Endothelial cell of umbilical vein (primary cell): ENCODE data around the gene CYTH1. TPM values are rescaled to one million over a fixed set of nuclear protein-coding genes. Genes with fewer than 3 reads are reported as not detected.

Source experiments
- BruUV-seq: library from RNA; stranded (reverse); fragments of 400-500 nt; replicated peaks from 2 replicates; lab custom pipeline; 2021; lab: Mats Ljungman, UMichigan
- CTCF ChIA-PET: fragments of 300-600, 350-600 bp; sonication (Branson Sonifier 250); formaldehyde crosslinking; loops from one replicate; lab custom pipeline; 2021; ENCODE audit warnings: antibody characterized with exemption, inconsistent platforms; lab: Charles Lee
- POLR2A ChIA-PET: fragments of 300-600, 350-600 bp; sonication (Branson Sonifier 250); formaldehyde crosslinking; loops from one replicate; lab custom pipeline; 2021; ENCODE audit warnings: antibody characterized with exemption, inconsistent platforms; lab: Charles Lee
- DNase-seq: peaks from one replicate; pipeline ENCODE4 v3.0.0-alpha.2; 2011; ENCODE audit warnings: low read depth, low spot score
- FAIRE-seq: peaks from 2 replicates; lab custom pipeline; 2011; peaks lifted over from hg19 to GRCh38; lab: Jason Lieb, UNC
- H2AFZ ChIP-seq: 2 replicates; pipeline ENCODE4 v1.6.0; 2012; ENCODE audit warnings: low read depth, low read length, control low read depth, inconsistent platforms
- H3K27ac ChIP-seq: 2 replicates; pipeline ENCODE4 v1.5.1; 2011; ENCODE audit warnings: low read depth, mild to moderate bottlenecking, control low read depth, low read length, moderate library complexity; ENCODE audit not compliant: insufficient read depth
- H3K27me3 ChIP-seq, 2 experiments: 2 replicates each; pipeline versions ENCODE4 v1.6.0 to v1.6.1; 2011; ENCODE audit warnings: low read length in 2 of 2, mixed read lengths in 1 of 2; ENCODE audit not compliant: control insufficient read depth in 2 of 2, insufficient read depth in 2 of 2
- H3K36me3 ChIP-seq, 2 experiments: 2 replicates in 1 of 2; 3 replicates in 1 of 2; pipeline ENCODE4 v1.5.1; 2011; ENCODE audit warnings: low read length in 2 of 2, mild to moderate bottlenecking in 1 of 2, moderate library complexity in 1 of 2; ENCODE audit not compliant: control insufficient read depth in 2 of 2, insufficient read depth in 2 of 2; ENCODE audit errors: extremely low read depth in 1 of 2
- H3K4me1 ChIP-seq: 3 replicates; pipeline ENCODE4 v1.5.1; 2011; ENCODE audit warnings: mild to moderate bottlenecking, low read length; ENCODE audit not compliant: control insufficient read depth, insufficient read depth; ENCODE audit errors: extremely low read depth
- H3K4me2 ChIP-seq: 2 replicates; pipeline ENCODE4 v1.6.1; 2011; ENCODE audit warnings: low read length, control low read depth, mixed read lengths; ENCODE audit not compliant: insufficient read depth
- H3K4me3 ChIP-seq, 3 experiments: fragments of 200-600 bp in 1 of 3; sonication (generic), shearing (Covaris generic) in 1 of 3; replicated peaks in 1 of 3; 2 replicates each; pipeline ENCODE4 v1.5.1; 2011 to 2016; ENCODE audit warnings: control low read depth in 3 of 3, low read length in 3 of 3, mild to moderate bottlenecking in 2 of 3, inconsistent platforms in 1 of 3, low read depth in 1 of 3, moderate library complexity in 1 of 3; ENCODE audit not compliant: insufficient read depth in 1 of 3
- H3K79me2 ChIP-seq: 2 replicates; pipeline ENCODE4 v1.6.0; 2012; ENCODE audit warnings: low read length, inconsistent platforms; ENCODE audit not compliant: control insufficient read depth, insufficient read depth
- H3K9ac ChIP-seq: replicated peaks from 2 replicates; pipeline ENCODE3; 2011; ENCODE audit warnings: low read length, control low read depth; ENCODE audit not compliant: insufficient read depth; ENCODE audit errors: extremely low read depth
- H3K9me1 ChIP-seq: replicated peaks from 3 replicates; pipeline ENCODE4 v1.6.0; 2011; ENCODE audit warnings: mild to moderate bottlenecking, low read length; ENCODE audit not compliant: control insufficient read depth, insufficient read depth; ENCODE audit errors: extremely low read depth
- H3K9me3 ChIP-seq: replicated peaks from 2 replicates; pipeline ENCODE4 v1.5.1; 2012; ENCODE audit warnings: low read length, inconsistent platforms; ENCODE audit not compliant: control insufficient read depth, insufficient read depth
- H4K20me1 ChIP-seq: replicated peaks from 2 replicates; pipeline ENCODE3; 2011; ENCODE audit warnings: mild to moderate bottlenecking, low read length; ENCODE audit not compliant: control insufficient read depth, insufficient read depth; ENCODE audit errors: extremely low read depth
- EZH2 ChIP-seq: IDR thresholded peaks from 2 replicates; pipeline ENCODE4 v1.6.1; 2012; ENCODE audit warnings: borderline replicate concordance, low read depth, mild to moderate bottlenecking, moderate library complexity, low read length, inconsistent platforms; ENCODE audit not compliant: severe bottlenecking
- FOS ChIP-seq: IDR thresholded peaks from 2 replicates; pipeline ENCODE4 v1.6.1; 2011; ENCODE audit warnings: mild to moderate bottlenecking, low read length, moderate library complexity, borderline replicate concordance; ENCODE audit not compliant: insufficient read depth
- JUN ChIP-seq: IDR thresholded peaks from 2 replicates; pipeline ENCODE4 v1.6.1; 2011; ENCODE audit warnings: borderline replicate concordance, low read depth; ENCODE audit not compliant: insufficient read length, insufficient read depth
- MYC ChIP-seq: IDR thresholded peaks from one replicate; pipeline ENCODE4 v1.6.1; 2011; ENCODE audit warnings: mild to moderate bottlenecking, low read depth, low read length
- POLR2A ChIP-seq: IDR thresholded peaks from 2 replicates; pipeline ENCODE4 v1.6.1; 2012; ENCODE audit warnings: low read depth, mild to moderate bottlenecking, control low read depth, low read length
- POLR2AphosphoS5 ChIP-seq: IDR thresholded peaks from 2 replicates; pipeline ENCODE4 v1.6.1; 2012; ENCODE audit warnings: low read depth, mild to moderate bottlenecking, control low read depth, low read length, moderate library complexity; ENCODE audit not compliant: insufficient read depth
- dilution Hi-C: fragments of 300-500 bp; cut with MboI; formaldehyde crosslinking; loops from one replicate; pipeline ENCODE4 v1.15.0; 2019; ENCODE audit warnings: low sequenced_read_pairs; ENCODE audit not compliant: extremely low pct_ligation_motif_present
- intact Hi-C: fragments of 100-400 bp; cut with micrococcal nuclease; formaldehyde crosslinking; loops from one replicate; pipeline ENCODE4 v1.10.0; 2022
- polyA plus RNA-seq, 4 experiments: library from polyadenylated mRNA; depleted of rRNA in 3 of 4; stranded (reverse) in 3 of 4; unstranded in 1 of 4; fragments of >200 nt; gene quantifications; 2 replicates each; pipeline versions ENCODE4 v1.2.1 to v1.2.3, GENCODE V29; 2011 to 2012; ENCODE audit warnings: missing spikeins in 1 of 4
- total RNA-seq: library from RNA; stranded (reverse); gene quantifications from 2 replicates; pipeline ENCODE4 v1.2.3, GENCODE V29; 2021
- TF ChIP-seq, protein P1 (sequence below): IDR thresholded peaks from 2 replicates; pipeline ENCODE4 v1.6.1; 2011; ENCODE audit not compliant: insufficient read depth, insufficient read length
- TF ChIP-seq, protein P2 (sequence below), 2 donors: IDR thresholded peaks; 1 replicate in 1 of 2; 2 replicates in 1 of 2; pipeline ENCODE4 v1.5.1; 2011; ENCODE audit warnings: low read length in 2 of 2, mild to moderate bottlenecking in 2 of 2, moderate library complexity in 2 of 2, control low read depth in 1 of 2, inconsistent platforms in 1 of 2, low read depth in 1 of 2; ENCODE audit not compliant: insufficient read depth in 1 of 2; ENCODE audit errors: extremely low read depth in 1 of 2

The CYTH1 gene
- total and polyA plus RNA-seq, 2 donors (not counting 3 experiments of a cell fraction or from before 2014, with no cell fraction given) = 35.9 to 49.9 TPM

DNA sequence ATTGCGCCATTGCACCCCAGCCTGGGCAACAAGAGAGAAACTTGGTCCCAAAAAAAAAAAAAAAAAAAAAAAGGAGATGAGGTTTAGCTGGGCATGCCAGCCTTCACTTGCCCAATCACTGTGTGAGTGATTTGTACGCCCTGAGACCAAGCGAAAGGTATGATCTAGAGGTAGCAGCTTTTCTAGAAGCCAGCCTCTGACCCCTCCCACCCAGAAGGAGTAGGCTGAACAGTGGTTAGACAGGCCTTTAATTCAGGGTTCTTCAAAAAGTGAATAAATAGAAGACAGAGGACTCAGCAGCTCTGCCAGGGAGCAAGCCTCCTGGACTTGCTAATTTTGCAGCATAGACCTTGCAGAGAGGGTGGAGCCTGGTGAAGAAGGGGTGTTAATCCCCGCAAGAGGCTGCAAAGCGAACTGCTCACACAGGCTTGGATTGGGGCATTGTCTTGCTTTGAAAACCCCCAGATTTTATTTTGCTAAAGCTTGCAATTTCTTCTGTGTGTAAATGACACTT lies 7.1 kb upstream of the CYTH1 start:
- no peak overlapping the region for H2AFZ ChIP-seq
- no peak overlapping the region for H3K4me3 ChIP-seq
- intact Hi-C loops = no loop called here

DNA sequence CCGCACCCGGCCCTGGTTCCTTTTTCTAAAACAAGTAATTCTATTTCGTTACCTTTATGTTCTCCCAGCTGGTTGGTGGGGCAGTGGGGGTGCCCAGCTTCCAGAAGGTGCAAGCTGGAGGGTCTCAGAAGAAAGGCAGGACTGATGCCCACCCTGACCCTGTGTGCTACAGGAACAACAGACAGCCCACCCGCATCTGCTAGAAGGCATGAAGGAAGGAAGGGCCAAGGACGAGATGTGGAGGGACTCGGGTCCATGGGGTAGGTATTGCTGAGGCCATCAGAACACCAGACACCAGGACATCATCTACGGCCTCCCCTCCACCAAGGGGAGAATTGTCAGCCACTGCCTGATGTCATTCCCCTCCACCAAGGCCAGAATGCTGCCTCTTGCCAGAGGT lies 6.4 kb upstream of the CYTH1 start:
- Histone ChIP-seq H3K9me3 (no peaks in the 10 kb centered on the region), H3K4me1 (peaks cover 8% of the 10 kb centered on the region), H3K27ac (no peak overlapping the region), H3K9me1 (no peaks in the 10 kb centered on the region), H3K4me2 (no peak overlapping the region), H3K9ac (no peak overlapping the region), H3K4me3 (no peak overlapping the region), H3K79me2 (no peaks in the 10 kb centered on the region), H4K20me1 (no peaks in the 10 kb centered on the region), H3K36me3 (no peaks in the 10 kb centered on the region), H2AFZ (no peak overlapping the region), H3K27me3 (no peaks in the 10 kb centered on the region)
- ChIA-PET POLR2A (no interaction called here), CTCF (no interaction called here)
- FAIRE-seq (no peak), DNase-seq (no peak)
- TF ChIP-seq EZH2 (no peak), POLR2A (no peak), JUN (no peak), POLR2AphosphoS5 (no peak), FOS (no peak), MYC (no peak)
- TF ChIP-seq, protein P1, sequence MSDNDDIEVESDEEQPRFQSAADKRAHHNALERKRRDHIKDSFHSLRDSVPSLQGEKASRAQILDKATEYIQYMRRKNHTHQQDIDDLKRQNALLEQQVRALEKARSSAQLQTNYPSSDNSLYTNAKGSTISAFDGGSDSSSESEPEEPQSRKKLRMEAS = no peak
- BruUV-seq = no TSS peak
- dilution Hi-C loops = no loop called here
- intact Hi-C loops = no loop called here

More for the DNA sequence above, 7.1 kb upstream of the CYTH1 start:
- DNase-seq (no peak), FAIRE-seq (no peak)
- no peaks in the 10 kb centered on the region for H3K27me3 ChIP-seq
- CTCF ChIA-PET = no interaction called here
- POLR2A ChIA-PET = no interaction called here
- no TSS peak for BruUV-seq
- no peaks in the 10 kb centered on the region for H3K79me2 ChIP-seq
- no peak overlapping the region for H3K9ac ChIP-seq
- peaks cover 8% of the 10 kb centered on the region for H3K4me1 ChIP-seq
- no peaks in the 10 kb centered on the region for H4K20me1 ChIP-seq
- TF ChIP-seq POLR2AphosphoS5 (no peak), MYC (no peak), EZH2 (no peak)
- TF ChIP-seq, protein P2, sequence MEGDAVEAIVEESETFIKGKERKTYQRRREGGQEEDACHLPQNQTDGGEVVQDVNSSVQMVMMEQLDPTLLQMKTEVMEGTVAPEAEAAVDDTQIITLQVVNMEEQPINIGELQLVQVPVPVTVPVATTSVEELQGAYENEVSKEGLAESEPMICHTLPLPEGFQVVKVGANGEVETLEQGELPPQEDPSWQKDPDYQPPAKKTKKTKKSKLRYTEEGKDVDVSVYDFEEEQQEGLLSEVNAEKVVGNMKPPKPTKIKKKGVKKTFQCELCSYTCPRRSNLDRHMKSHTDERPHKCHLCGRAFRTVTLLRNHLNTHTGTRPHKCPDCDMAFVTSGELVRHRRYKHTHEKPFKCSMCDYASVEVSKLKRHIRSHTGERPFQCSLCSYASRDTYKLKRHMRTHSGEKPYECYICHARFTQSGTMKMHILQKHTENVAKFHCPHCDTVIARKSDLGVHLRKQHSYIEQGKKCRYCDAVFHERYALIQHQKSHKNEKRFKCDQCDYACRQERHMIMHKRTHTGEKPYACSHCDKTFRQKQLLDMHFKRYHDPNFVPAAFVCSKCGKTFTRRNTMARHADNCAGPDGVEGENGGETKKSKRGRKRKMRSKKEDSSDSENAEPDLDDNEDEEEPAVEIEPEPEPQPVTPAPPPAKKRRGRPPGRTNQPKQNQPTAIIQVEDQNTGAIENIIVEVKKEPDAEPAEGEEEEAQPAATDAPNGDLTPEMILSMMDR (IDR thresholded peaks at IDR 0.05; ENCODE audit: extremely low read depth in 1 of 2, insufficient read depth in 1 of 2, low read depth in 1 of 2, low read length in 2 of 2) = no peak
- H3K36me3 ChIP-seq = no peaks in the 10 kb centered on the region
- H3K27ac ChIP-seq = no peak overlapping the region
- no peaks in the 10 kb centered on the region for H3K9me3 ChIP-seq
- H3K9me1 ChIP-seq = no peaks in the 10 kb centered on the region
- H3K4me2 ChIP-seq = no peak overlapping the region
- dilution Hi-C loops = no loop called here
